Measurements from ENCODE around the gene FAM136A. TPM values are rescaled to one million over a fixed set of nuclear protein-coding genes. Genes with fewer than 3 reads are reported as not detected.
"Not testable (repeated sequence)": the region's sequence is repeated elsewhere in the genome, so short reads cannot be mapped to it uniquely, and the experiment has no call there.

Gene FAM136A
- total RNA-seq, 2 experiments from 2014 or later, result 106 to 107 TPM

DNA sequence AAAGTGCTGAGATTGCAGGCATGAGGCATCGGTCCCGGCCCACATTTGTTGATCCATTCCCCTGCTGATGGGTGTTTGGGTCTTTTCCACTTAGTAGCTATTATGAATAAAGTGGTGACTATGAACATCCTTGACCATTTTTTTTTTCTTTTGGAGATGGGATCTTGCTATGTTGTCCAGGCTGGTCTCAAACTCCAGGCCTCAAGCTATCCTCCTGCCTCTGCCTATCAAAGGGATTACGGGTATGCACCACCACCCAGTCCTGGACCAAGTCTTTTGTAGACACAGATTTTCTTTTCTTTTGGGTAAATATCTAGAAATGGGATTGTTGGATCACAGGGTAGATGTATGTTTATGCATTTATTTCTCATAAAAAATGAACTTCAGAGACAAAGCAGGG, 1.3 kb upstream of the FAM136A start:
- ChIA-PET POLR2A (no interaction called here), CTCF (interaction anchor here (0.6 to 4.5 kb wide), 10 partner anchors 9 to 345 kb away, joined by 3 to 26 read pairs (median 6); partner anchors contain the start of genes PCYOX1 and SNRPG)

DNA sequence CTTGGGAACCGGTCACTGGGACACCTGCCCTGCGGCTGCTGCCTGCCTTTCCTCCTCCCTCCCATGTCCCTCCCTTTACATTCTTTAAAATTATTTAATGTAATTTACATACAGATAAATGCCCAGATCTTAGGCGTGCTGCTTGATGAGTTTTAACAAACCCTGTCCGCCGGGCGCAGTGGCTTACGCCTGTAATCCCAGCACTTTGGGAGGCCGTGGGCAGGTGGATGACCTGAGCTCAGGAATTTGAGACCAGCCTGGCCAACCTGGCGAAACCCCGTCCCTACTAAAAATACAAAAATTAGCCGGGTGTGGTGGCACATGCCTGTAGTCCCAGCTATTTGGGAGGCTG, 304 bp upstream of the FAM136A start:
- CTCF ChIA-PET, result interaction anchor here (0.7 to 4.5 kb wide), 11 partner anchors 9 to 473 kb away, joined by 3 to 26 read pairs (median 3); partner anchors contain the start of genes C2orf42, PCYOX1 and SNRPG
- POLR2A ChIA-PET, result interaction anchor here (0.6 to 1.8 kb wide), 2 partner anchors 9 to 222 kb away, joined by 5 to 8 read pairs; partner anchors contain the start of gene SNRPG

DNA sequence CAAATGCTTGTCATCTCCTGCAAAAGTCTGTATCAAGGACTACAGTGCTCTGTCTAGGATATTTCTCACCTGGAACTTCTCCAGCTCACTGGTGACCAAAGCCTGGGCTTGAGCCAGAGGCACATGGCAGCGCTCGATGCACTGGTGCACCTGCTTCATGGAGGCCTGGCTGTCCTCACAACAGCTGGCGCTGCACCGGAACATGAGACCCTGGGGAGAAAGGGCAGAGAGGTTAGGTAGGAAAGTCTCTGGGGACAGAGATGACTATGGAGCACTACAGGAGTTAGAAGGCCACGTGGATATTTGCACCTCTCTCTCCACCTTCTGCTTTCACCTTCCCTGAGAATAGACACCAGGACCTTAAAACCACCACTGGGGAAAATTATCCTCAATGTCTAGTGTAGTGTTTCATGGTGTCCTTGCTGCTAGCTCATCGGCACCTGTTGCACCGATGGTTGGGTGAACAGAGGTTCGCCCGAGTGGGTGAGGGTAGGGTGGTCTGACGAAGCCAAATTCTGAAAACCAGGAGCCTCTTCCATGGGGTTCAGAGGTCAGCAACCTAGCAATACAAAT, 1.0 kb downstream of the FAM136A start:
- ChIA-PET POLR2A (interaction anchor here (0.6 to 1.8 kb wide), 2 partner anchors 8 to 131 kb away, joined by 8 read pairs; partner anchors contain the start of gene SNRPG), CTCF (interaction anchor here (1.2 kb wide), 1 partner anchor 384 kb away, joined by 3 read pairs; no protein-coding TSS in a partner anchor)

DNA sequence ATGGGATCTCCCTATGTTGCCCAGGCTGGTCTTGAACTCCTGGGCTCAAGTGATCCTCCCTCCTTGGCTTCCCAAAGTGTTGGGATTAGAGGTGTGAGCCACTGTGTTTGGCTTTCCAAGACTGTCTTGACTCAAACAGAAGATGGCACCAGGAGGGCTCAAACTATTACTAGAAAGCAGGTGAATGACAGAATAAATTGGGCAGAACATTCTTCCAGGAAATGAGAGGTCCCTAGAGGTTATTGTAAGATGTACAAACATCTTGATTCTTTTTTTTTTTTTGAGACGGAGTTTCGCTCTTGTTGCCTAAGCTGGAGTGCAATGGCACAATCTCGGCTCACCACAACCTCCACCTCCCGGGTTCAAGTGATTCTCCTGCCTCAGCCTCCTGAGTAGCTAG, 4.0 kb downstream of the FAM136A start:
- CTCF ChIA-PET, result not testable (repeated sequence)
- POLR2A ChIA-PET, result interaction anchor here (0.7 kb wide), 1 partner anchor 363 kb away, joined by 4 read pairs; no protein-coding TSS in a partner anchor

DNA sequence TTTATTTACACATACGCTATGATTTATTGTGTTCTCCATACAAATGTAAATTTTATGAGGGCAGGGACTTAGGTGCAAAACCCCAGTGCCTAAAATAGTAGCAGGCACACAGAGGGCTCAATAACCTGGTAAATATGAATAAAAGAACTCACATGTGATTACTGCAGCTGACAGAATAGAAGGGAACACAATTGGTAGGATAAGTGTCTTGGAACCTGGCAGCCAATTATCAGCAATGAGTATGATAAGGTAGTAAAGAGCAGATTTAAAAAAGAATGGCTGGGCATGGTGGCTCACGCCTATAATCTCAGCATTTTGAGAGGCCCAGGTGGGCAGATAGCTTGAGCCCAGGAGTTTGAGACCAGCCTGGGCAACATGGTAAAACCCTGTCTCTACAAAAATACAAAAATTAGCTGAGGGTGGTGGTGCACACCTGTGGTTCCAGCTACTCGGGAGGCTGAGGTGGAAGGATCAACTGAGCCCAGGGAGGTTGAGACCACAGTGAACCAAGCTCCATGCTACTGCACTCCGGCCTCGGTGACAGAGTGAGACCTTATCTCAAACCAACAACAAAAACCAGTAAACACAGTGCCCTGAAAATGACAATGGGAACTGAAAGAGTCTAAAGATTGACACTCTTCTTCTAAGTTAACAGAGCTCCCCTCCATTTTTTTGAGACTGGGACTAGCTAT, 18.2 kb downstream of the FAM136A start:
- ChIA-PET CTCF (no interaction called here), POLR2A (interaction anchor here (1.9 kb wide), 1 partner anchor 10 kb away, joined by 6 read pairs; the partner anchor contains the start of gene SNRPG)

DNA sequence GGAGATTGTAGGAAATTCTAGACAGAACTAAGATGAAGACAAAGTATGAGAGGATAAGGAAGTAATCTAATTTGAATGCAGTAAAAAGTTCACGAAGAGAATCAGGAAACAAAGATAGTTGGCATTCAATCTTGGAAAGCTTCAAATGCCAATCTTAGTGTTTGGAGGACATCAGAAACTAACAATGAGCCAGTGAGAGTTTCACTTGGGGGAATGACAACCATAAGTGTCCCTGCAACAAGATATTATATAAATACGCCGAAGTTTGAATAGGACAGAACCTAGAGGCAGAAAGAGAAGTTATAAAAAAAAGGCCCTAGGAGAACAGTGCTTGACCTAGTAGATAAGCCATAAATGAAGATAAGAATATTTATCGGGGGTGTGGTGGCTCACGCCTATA, 19.4 kb downstream of the FAM136A start:
- POLR2A ChIA-PET, result no interaction called here
- CTCF ChIA-PET, result no interaction called here

DNA sequence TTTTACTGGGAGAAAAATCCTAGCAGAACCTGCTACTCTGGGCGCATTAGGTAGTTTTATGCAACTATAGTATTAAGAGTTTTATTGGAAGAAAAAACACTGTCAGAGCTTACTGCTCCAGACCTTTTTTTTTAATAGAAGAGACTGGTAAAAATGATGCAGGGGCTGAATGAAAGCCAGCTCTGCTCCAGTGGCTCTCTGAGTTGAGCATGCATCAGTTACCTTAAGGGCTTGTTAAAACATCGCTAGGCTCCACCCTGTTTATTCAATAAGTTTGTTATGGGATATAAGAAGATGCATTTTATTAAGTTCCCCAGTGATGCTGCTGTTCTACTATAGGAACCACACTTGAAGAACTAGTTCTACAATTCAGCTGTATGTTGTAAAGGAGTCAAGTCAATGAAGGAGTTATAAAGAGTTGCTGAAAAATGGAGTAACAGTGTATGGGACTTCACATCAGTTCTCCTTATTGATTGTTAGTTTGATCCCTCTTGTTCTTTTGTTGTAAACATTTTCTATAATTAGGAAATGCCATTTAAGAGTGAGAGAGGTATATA, 21.5 kb downstream of the FAM136A start:
- ChIA-PET CTCF (no interaction called here), POLR2A (no interaction called here)

DNA sequence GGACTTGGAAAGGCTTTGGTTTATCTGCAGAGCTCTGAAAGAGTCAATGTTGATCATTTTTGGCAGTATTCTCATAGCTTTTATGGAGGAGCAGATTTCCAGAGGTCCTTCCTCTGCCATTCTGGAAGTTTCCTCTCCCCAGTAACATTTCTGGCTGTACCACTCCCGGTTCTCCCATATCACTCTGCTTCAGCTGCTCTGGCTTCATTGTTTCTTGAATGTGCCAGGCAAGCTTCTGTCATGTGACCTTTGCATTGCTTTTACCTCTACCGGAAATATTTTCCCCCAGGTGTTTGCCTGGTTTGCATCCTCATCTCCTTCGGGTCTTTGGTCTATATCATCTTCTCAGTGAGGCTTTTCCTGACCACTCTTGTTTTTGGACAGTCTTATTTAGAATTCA, 31.5 kb downstream of the FAM136A start:
- CTCF ChIA-PET, result interaction anchor here (0.7 kb wide), 1 partner anchor 11 kb away, joined by 3 read pairs; no protein-coding TSS in a partner anchor
- POLR2A ChIA-PET, result interaction anchor here (0.6 kb wide), 1 partner anchor 32 kb away, joined by 3 read pairs; no protein-coding TSS in a partner anchor

DNA sequence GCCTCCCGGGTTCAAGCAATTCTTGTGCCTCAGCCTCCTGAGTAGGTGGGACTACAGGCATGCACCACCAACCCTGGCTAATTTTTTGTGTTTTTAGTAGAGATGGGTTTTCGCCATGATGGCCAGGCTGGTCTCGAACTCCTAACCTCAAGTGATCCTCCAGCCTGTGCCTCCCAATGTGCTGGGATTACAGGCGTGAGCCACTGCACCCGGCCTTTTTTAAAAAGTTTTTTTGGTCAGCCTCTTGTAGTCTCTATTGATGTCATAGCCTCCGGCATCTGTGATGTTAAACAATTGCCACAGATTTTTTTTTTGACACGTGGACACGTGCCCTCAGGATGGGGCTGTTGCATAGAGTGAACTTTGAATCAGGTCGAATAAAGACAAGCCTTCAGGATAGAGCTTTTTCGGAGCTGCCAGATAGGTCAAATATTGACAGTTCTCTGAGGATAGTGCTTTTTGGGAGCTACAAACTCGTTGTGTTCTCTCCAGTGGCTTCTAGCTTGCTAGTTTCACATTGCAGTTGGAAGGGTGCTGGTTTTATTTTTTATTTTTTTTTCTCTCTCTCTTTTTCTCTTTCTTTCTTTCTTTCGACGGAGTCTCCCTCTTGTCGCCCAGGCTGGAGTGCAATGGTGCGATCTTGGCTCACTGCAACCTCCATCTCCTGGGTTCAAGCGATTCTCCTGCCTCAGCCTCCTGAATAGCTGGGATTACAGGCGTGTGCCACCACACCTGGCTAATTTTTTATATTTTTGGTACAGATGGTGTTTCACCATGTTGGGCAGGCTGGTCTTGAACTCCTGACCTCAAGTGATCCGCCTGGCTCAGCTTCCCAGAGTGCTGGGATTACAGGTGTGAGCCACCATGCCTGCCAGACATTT, 32.2 kb downstream of the FAM136A start:
- CTCF ChIA-PET, result not testable (repeated sequence)
- POLR2A ChIA-PET, result interaction anchor here (0.6 kb wide), 2 partner anchors 32 to 382 kb away, joined by 3 to 4 read pairs; no protein-coding TSS in a partner anchor

DNA sequence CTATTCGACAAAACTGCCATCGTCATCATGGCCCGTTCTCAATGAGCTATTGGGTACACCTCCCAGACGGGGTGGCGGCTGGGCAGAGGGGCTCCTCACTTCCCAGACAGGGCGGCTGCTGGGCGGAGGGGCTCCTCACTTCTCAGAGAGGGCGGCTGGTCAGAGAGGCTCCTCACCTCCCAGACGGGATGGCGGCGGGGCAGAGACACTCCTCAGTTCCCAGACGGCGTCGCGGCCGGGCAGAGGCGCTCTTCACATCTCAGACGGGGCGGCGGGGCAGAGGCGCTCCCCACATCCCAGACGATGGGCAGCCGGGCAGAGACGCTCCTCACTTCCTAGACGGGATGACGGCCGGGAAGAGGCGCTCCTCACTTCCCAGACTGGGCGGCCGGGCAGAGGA, 34.9 kb downstream of the FAM136A start:
- CTCF ChIA-PET, result not testable (repeated sequence)

DNA sequence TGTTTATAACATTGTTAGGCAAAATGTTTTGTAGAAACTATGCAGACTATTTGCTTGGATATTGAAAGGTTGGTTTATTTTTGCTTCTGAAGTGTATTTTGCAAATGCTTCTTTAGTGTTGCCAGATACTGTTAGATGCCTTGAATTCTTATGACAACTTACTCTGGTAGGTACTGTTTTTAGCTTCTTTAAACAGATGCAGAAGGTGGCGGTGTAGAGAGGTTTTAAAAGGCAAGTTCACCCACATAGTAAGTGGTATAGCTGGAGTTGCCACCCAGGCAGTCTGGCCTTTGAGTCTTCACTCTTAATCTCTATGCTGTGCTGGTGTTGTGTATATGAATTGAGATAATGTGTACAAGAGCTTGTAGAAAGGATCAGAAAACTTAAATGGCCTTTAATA, 40.4 kb downstream of the FAM136A start:
- ChIA-PET CTCF (interaction anchor here (0.6 kb wide), 1 partner anchor 13 kb away, joined by 3 read pairs; no protein-coding TSS in a partner anchor), POLR2A (interaction anchor here (1.0 kb wide), 1 partner anchor 32 kb away, joined by 3 read pairs; the partner anchor contains the start of gene SNRPG)

More for the DNA sequence above, 34.9 kb downstream of the FAM136A start:
- POLR2A ChIA-PET, result not testable (repeated sequence)

DNA sequence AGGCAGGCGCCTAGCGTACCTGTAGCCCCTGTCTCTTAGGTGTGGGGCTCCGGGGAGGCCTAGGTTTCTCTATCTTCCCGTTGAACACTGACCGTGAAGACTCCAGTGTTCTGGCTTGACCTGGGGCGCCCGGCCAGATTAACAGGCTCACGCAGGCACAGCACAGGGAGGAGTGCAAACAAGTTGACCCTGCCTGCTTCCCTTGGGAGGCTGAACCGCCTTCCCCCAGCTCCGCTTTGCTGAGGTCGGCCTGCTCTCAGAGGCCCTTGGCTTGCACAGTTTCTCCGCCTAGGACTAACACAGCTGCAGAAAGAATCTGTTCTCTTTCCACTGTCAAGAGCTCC, 43.4 kb downstream of the FAM136A start:
- CTCF ChIA-PET, result interaction anchor here (0.7 to 2.6 kb wide), 5 partner anchors 11 to 53 kb away, joined by 3 to 8 read pairs (median 4); partner anchors contain the start of genes FAM136A and SNRPG
- POLR2A ChIA-PET, result interaction anchor here (1.4 to 1.9 kb wide), 4 partner anchors 11 to 344 kb away, joined by 6 to 22 read pairs (median 9); partner anchors contain the start of genes C2orf42, MXD1 and SNRPG

DNA sequence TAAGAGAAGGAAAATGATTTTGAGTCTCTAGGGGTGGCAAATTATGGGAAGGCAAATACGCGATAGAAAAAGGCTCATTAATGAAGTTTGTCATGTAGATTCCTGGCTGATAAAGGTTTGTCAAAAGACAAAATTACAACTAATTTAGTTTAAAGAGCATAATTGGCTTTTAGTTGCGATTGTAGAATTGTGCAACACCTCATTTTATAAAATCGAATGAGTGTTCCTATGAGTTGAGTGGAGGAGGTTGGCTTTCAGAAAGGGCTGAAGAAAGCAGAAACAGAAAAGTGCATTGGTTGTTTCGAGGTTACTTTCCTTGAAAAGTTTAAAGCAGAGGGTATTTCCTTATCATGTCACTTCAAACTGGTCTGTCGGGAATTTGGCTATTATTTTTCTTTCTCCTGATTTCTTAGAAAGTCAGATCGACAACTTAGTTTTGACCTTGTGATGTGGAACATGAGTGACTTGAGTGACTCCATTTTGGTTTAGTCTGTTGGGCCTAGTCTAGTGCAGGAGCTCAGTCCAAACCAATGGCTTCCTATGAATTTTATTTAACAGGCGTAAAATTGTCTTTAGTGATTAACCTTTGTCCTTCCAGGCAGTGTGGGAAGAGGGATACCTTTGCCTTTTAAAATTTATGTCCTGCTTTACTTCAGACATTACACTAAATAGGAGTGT, 46.1 kb downstream of the FAM136A start:
- ChIA-PET POLR2A (no interaction called here), CTCF (no interaction called here)

DNA sequence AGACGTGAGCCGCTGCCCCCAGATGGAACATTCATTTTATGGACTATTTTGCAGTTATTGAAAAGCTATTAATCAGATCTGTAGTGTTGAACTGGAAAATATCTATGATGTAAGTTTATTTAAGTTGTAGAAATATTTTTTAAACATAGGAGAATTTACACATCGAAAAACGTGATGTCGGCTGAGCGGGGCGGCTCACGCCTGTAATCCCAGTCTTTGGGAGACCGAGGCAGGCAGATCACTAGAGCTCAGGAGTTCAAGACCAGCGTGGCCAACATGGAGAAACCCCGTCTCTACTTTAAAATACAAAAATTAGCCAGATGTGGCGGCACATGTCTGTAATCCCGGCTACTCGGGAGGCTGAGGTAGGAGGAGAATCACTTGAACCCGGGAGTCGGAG, 51.4 kb downstream of the FAM136A start:
- ChIA-PET POLR2A (no interaction called here), CTCF (interaction anchor here (1.2 kb wide), 1 partner anchor 343 kb away, joined by 3 read pairs; no protein-coding TSS in a partner anchor)

DNA sequence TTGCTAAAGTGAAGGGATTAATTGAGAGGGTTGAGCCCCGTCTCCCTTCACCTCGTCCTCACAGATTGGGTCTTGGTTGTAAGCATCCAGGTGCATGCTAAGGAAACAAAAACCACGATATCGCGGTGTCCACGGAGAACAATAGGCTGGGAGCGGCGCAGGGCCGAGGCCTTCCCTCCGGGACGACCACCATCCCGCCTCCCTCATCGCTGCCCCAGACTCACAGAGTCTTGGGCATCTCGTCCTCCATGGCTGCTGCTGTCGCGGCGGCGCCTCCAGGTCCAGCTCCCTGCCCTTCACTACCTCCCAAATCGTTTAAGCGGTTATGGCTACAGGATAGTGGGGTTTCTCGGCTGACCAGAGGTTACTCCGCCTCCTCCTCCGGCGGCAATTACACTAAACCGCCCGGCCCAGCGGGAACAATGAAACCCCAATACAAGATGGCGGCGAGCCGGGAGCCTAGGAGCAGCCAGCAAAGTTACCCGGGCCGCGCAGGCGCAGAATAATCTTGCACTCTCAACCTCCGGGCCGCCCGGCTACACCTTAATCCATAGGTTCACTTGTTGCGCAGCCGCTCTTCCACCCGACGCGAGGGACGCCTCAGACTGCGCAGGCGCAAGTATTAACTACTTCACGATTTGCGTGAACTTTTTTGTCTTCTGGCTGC, 53.6 kb downstream of the FAM136A start, which contains the start of gene TIA1:
Gene TIA1 (minus strand): TSS at position 448 of the 667 bp plus-strand sequence. CDS start 198 bp downstream, at position 250.
- POLR2A ChIA-PET, result interaction anchor here (0.7 to 1.0 kb wide), 2 partner anchors 9 to 44 kb away, joined by 3 read pairs; partner anchors contain the start of gene PCYOX1
- CTCF ChIA-PET, result interaction anchor here (1.2 kb wide), 1 partner anchor 105 kb away, joined by 3 read pairs; no protein-coding TSS in a partner anchor

DNA sequence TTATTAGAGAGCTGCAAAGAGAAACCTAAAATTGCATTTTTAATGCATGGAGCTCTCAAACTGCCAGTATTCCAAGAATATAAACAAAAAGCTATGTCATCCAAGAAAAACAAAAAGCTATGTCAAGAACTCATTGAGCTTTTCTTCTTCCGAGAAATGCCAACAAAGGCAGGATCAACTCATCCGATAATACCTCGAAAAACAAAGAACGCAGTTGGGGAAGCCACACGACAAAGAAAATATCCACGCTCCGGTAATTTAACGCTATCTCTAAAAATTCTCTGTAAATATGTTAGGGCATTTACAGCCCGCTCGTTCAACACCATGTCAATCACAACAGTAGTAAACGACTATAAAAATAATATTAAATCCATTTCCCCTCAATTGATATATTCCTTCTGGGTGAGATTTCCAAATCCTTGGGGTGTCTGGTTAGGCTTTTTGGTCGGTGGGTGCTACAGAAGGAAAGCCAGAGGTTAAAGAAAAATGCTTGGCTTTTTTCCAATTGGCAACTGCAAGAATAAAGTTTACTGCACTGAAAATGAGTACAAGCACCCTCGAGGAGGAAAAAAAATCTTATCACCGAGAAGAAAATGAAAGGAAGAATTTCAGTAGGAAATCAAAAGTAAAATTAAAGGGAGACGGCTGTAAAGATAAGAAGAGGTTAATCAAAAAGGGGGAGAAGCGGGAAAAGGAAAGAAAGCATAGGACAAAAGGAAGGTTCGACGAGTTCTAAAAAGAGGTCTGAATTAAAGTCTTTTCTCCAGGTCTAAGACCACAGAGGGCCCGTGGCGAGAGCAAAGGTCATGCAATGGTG, 54.3 kb downstream of the FAM136A start:
- POLR2A ChIA-PET, result interaction anchor here (0.6 to 1.1 kb wide), 5 partner anchors 10 to 57 kb away, joined by 3 to 6 read pairs (median 3); partner anchors contain the start of genes C2orf42, PCYOX1 and SNRPG
- CTCF ChIA-PET, result interaction anchor here (1.2 to 1.3 kb wide), 2 partner anchors 11 to 104 kb away, joined by 3 to 4 read pairs; no protein-coding TSS in a partner anchor

Measured in activated CD8-positive, alpha-beta memory T cell treated with anti-CD3 and anti-CD28 coated beads for 36 hours (primary cell).